22Rv1 (cell line): ENCODE measurements around the gene H6PD.

Experiments
- CTCF ChIP-seq: fragments of 450-650 bp; IDR thresholded peaks from 2 replicates; pipeline ENCODE4 v1.5.1; 2017; ENCODE audit warnings: mild to moderate bottlenecking
- ZFX ChIP-seq: fragments of 450-650 bp; IDR thresholded peaks from 2 replicates; pipeline ENCODE4 v1.6.1; 2017; ENCODE audit warnings: antibody characterized with exemption, borderline replicate concordance

- no peak for TF ChIP-seq CTCF
- no peak for TF ChIP-seq ZFX
These were observed 84.7 kb downstream of the H6PD start for GRCh38 chr1:9319208-9319788.
